GM21529 (cell line): ENCODE data around the gene RNU5D-1.
A peak's percentile ranks its signal among the peaks of the same experiment; 100 is the strongest.
"Not testable (repeated sequence)": the region's sequence is repeated elsewhere in the genome, so short reads cannot be mapped to it uniquely, and the experiment has no call there.

Experiments used
- ATAC-seq: cut with Tn5 transposase; IDR thresholded peaks from one replicate; pipeline ENCODE4 v1.9.1; 2021; ENCODE audit not compliant: unreplicated experiment

RNU5D-1 gene

DNA sequence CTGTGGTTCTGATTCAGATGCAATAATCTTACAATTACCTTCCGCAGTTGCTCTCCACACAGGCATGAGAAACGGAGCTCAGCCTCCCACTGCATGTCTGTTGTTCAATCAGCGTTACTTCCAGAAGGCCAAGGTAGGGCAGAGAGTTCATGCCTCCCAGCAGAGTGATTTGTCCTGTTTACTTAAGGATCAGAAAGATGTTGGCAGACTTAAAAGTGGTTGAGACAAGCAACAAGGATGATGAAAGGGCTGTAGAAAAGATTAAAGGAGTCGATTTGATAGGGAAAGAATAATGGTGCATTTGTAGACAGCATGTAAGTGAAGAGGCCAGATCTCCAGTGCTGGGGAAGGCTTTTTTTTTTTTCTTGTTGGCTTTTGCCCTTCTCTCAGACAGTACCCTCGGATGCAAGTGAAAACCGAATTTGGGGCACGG lies 29.8 kb downstream of the RNU5D-1 start:
- ATAC-seq = no peak

GRCh38 chr1:44700573-44700972 lies 30.4 kb downstream of the RNU5D-1 start:
- no peak for ATAC-seq

DNA sequence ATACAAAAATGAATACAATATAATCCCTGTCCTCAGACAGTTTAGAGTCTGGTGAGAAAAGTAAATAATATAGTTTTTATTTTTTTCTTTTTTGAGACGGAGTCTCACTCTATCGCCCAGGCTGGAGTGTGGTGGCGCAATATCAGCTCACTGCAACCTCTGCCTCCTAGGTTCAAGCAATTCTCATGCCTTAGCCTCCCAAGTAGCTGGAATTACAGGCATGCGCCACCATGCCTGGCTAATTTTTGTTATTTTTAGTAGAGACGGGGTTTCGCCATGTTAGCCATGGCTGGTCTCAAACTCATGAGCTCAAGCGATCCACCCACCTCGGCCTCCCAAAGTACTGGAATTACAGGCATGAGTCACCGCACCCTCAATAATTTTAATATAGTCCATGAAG lies 31.6 kb downstream of the RNU5D-1 start:
- not testable (repeated sequence) for ATAC-seq

DNA sequence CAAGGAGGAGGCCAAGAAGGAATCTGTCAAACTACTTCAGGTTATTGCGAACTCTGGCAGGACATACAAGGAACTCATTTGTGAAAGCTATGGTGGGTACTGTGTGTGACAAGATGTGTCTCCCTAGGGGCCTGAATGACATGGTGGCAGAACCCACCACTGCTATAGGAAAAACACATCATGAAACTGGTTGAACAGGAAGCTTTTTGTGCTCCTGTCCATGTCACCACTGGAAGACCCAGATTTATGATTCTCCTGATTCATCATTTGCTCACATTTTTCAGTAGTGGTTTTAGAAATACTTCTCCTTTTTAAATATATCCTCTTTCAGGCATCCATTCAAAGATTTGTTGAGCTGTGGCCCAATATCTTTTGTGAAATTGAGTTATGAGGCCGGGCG lies 32.8 kb downstream of the RNU5D-1 start:
- no peak for ATAC-seq

DNA sequence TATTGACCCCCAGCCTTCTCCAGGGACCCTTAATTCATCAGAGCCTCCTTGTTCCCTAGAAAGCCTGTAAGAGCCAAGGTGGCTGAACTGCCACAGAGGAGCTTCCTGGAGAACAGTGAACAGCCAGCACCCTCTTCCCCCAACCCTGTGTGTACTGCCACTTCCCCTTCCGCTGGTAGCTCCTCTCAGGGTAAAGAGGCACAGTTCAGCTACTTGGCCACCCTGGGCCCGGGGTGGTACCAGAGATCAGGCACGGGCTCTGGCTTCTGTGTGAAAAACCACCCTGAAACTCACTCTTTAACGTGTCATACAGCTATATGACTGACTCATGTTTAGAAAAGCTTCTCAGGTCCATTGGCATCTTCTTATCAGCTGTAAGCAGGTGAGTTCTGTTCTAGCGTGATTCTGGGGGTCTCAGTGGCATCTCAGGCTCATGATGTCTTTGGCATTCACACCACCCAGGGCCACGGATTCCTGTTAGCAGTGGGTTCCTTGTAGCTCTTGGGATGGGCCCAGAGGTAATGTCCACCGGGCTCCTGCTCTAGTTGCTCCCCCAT lies 34.1 kb downstream of the RNU5D-1 start:
- ATAC-seq = peak; percentile 46

DNA sequence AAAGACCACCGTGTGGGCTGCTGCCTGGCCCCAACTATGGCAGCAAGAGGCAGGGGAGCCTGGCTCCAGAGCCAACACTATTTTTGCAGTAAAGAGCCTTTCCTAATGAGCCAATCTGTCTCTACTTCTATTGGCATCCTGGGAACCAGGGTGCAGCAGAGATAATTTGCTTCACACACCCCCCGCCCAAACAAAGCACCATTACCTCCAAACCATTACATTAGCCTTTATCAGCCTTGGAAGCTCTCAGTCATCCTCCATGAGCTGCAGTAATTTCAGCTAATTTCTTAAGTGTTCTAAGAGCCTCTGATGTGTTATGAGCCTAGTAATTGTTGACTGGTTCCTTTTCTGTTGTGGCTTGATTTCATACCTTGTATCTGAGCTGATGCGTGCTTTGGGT lies 34.9 kb downstream of the RNU5D-1 start:
- ATAC-seq = no peak

DNA sequence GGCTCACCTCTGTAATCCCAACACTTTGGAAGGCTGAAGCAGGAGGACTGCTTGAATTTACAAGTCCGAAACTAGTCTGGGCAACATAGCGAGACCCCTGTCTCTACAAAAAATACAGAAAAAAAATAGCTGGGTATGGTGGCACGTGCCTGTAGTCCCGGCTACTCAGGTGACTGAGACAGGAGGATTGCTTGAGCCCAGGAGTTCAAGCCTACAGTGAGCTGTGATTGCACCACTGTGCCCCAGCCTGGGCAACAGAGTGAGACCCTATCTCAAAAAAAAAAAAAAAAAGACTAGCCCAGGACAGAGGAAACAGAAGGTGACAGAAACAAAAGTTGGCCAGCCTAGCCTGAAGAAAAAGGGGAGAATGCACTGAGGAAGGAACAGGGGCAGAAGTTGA lies 35.3 kb downstream of the RNU5D-1 start:
- ATAC-seq = no peak

GRCh38 chr1:44694863-44695478 lies 36.0 kb downstream of the RNU5D-1 start:
- ATAC-seq = peak; percentile 60

DNA sequence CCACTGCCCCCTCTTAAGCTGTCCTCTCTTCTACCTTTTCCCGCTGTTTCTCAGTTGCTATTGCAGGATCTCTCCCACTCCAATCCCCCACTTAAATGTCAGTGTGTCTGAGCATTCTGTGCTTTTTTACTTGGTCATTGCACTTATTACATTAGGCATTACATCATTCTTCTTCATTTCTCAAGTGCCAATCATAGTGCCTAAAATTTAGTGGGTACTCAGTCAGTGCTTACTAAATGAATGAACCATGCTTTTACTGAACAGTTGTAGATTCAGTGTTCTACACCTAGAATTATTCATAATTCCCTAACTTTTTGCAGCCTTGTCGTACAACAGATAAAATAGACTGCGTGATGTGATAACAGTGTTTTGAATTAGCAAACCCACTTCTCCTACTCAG lies 37.1 kb downstream of the RNU5D-1 start:
- ATAC-seq = no peak

DNA sequence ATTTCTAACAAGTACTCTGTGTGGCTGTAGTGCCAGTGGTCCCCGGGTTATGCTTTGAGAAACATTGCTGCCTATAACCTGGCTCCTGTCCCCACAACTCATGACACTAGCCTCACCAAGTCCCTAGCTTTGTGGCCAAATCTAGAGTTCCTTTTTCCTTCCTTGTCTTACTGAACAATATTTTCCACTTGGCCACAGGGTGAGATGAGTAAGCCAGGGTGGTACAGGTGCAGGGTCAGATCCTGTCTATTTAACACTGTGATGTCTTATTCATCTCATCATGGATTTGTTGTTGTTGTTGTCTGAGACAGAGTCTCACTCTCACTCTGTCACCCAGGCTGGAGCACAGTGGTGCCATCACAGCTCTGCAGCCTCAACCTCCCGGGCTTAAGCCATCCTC lies 37.8 kb downstream of the RNU5D-1 start:
- no peak for ATAC-seq

DNA sequence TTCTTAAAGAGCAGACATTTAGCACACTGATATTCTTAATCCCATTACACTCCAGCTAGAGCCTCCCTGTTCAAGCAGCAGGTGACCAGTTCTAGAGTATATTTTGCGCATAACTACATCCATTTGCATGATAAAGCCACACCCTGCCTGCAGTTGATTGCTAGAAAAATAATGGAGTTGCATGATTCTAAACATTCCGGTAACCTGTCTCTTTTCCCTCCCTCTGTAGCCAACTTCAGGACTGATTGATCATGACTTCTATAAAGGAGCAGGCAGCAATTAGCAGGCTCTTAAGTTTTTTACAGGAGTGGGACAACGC lies 41.6 kb downstream of the RNU5D-1 start:
- no peak for ATAC-seq

GRCh38 chr1:44688760-44689446 lies 42.1 kb downstream of the RNU5D-1 start:
- ATAC-seq = no peak

DNA sequence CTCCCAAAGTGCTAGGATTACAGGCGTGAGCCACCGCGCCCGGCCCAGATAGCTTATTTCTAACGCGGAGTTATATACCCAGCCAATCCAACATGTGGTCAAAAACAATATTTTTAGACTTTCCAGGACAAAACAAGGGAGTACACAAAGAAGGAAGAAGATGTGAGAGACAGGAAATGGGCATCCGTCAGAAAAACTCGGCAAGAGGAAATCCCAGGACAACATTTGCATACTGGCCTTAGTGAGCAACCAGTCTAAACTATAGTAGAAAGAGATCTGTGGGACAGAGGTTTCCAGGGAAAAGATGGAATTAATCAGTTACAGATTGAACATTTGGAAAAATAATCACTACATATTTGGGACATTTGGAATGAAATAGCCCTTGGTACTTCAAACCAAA lies 45.1 kb downstream of the RNU5D-1 start:
- ATAC-seq = no peak

GRCh38 chr1:44685218-44685617 lies 45.8 kb downstream of the RNU5D-1 start:
- no peak for ATAC-seq

DNA sequence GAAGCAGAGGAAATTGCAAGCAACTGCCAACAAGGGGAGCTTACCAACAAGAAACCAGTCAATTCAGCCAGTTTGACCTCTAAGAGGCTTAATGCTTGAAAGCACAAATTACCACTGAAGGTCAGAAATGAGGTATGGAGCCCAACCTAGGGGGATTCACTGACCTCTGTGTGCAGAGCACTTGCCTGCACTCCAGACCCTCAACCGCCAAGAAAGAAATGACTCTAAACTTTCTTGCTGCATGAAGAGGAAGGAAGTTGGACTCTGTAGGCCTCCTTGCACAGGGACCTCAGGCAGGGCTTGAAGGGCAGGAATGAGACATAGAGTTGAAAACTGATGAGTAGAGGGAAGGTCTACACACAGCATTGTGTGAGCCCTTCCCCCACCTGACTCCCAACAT lies 46.4 kb downstream of the RNU5D-1 start:
- ATAC-seq = peak; percentile 83

- ATAC-seq = no peak
Observed at GRCh38 chr1:44682883-44683265, 48.1 kb downstream of the RNU5D-1 start.

GRCh38 chr1:44681905-44682882 lies 48.8 kb downstream of the RNU5D-1 start:
- no peak for ATAC-seq
